Esophagus muscularis mucosa (tissue), 3 donors: ENCODE results near the gene CCRL2.

Experiments
- POLR2AphosphoS5 ChIP-seq, 2 donors: sonication (generic); formaldehyde crosslinking; IDR thresholded peaks; one replicate each; pipeline ENCODE4 v1.6.1; 2017; ENCODE audit warnings: antibody characterized with exemption in 2 of 2
- TF ChIP-seq, protein P1 (sequence below), 3 experiments: fragments of 200-600 bp in 2 of 3; fragments of 450-650 bp in 1 of 3; sonication (generic) in 2 of 3; IDR thresholded peaks; one replicate each; pipeline ENCODE4 v1.5.1; 2017 to 2019; ENCODE audit warnings: antibody characterized with exemption in 3 of 3, mild to moderate bottlenecking in 2 of 3, moderate library complexity in 1 of 3

DNA sequence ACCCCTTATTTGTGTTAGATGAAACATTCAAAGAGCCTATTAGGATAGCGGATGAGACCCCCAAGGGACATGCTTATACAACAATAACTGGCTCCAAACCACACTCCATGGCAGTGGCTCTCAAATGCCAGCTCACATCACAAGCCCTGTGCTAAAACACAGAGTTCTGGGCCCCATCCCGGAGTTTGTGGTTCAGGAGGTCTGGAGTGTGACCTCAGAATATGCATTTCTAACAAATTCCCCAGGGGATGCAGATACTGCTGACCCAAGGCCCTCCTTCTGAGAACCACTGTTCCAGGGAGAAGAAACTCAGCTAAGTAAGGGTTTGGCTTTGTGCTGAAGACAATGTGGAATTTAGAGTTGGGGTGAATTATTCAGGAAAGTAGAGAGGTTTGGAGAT, 3.6 kb downstream of the CCRL2 start:
- TF ChIP-seq, protein P1, sequence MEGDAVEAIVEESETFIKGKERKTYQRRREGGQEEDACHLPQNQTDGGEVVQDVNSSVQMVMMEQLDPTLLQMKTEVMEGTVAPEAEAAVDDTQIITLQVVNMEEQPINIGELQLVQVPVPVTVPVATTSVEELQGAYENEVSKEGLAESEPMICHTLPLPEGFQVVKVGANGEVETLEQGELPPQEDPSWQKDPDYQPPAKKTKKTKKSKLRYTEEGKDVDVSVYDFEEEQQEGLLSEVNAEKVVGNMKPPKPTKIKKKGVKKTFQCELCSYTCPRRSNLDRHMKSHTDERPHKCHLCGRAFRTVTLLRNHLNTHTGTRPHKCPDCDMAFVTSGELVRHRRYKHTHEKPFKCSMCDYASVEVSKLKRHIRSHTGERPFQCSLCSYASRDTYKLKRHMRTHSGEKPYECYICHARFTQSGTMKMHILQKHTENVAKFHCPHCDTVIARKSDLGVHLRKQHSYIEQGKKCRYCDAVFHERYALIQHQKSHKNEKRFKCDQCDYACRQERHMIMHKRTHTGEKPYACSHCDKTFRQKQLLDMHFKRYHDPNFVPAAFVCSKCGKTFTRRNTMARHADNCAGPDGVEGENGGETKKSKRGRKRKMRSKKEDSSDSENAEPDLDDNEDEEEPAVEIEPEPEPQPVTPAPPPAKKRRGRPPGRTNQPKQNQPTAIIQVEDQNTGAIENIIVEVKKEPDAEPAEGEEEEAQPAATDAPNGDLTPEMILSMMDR (IDR thresholded peaks at IDR 0.05), result no peak
- no peak for TF ChIP-seq POLR2AphosphoS5 (IDR thresholded peaks at IDR 0.05)
